OCI-LY1 (cell line): ENCODE measurements around the gene RNF207.

ENCODE experiments used
- H2AFZ ChIP-seq: fragments of 200-600 bp; sonication (generic), shearing (Covaris generic); 2 replicates; pipeline ENCODE4 v1.6.0; 2014; ENCODE audit warnings: antibody characterized with exemption, mild to moderate bottlenecking, low read length
- H3F3A ChIP-seq: fragments of 200-600 bp; sonication (generic), shearing (Covaris generic); 2 replicates; pipeline ENCODE4 v1.6.0; 2014; ENCODE audit warnings: mild to moderate bottlenecking, antibody characterized with exemption, low read length, moderate library complexity; ENCODE audit not compliant: insufficient read depth
- H3K27ac ChIP-seq: fragments of 200-600 bp; sonication (generic); 2 replicates; pipeline ENCODE4 v1.5.1; 2014; ENCODE audit warnings: low read length, mixed run types, mild to moderate bottlenecking, low read depth; ENCODE audit not compliant: poor library complexity, severe bottlenecking
- H3K27me3 ChIP-seq: fragments of 200-600 bp; sonication (generic); 2 replicates; pipeline ENCODE4 v1.6.0; 2014; ENCODE audit warnings: antibody characterized with exemption, mild to moderate bottlenecking, low read length, moderate library complexity; ENCODE audit not compliant: insufficient read depth
- H3K36me3 ChIP-seq: fragments of 200-600 bp; sonication (generic); 2 replicates; pipeline ENCODE4 v1.6.1; 2014; ENCODE audit warnings: mild to moderate bottlenecking, antibody characterized with exemption, low read length, moderate library complexity, mixed read lengths; ENCODE audit not compliant: insufficient read depth
- H3K4me1 ChIP-seq: fragments of 200-600 bp; sonication (generic); 2 replicates; pipeline ENCODE4 v1.5.1; 2014; ENCODE audit warnings: mild to moderate bottlenecking, low read length, moderate library complexity; ENCODE audit not compliant: insufficient read depth, severe bottlenecking
- H3K4me2 ChIP-seq: fragments of 200-600 bp; sonication (generic), shearing (Covaris generic); 2 replicates; pipeline ENCODE4 v1.6.1; 2014; ENCODE audit warnings: low read length
- H3K4me3 ChIP-seq: fragments of 200-600 bp; sonication (generic); 2 replicates; pipeline ENCODE4 v1.5.1; 2014; ENCODE audit warnings: low read length, low read depth, mild to moderate bottlenecking, mixed read lengths; ENCODE audit not compliant: poor library complexity, severe bottlenecking
- H3K79me2 ChIP-seq: fragments of 200-600 bp; shearing (Covaris generic); 2 replicates; pipeline ENCODE4 v1.6.1; 2016; ENCODE audit warnings: mixed run types, low read length, mixed read lengths; ENCODE audit not compliant: insufficient read depth
- H3K9ac ChIP-seq: fragments of 200-600 bp; sonication (generic), shearing (Covaris generic); 2 replicates; pipeline ENCODE4 v1.6.1; 2014; ENCODE audit warnings: mild to moderate bottlenecking, low read length, mixed read lengths
- H3K9me2 ChIP-seq: fragments of 200-600 bp; sonication (generic), shearing (Covaris generic); 2 replicates; pipeline ENCODE4 v1.6.1; 2014; ENCODE audit warnings: low read depth, mild to moderate bottlenecking, low read length, mixed read lengths
- H3K9me3 ChIP-seq: fragments of 200-600 bp; shearing (Covaris generic); 2 replicates; pipeline ENCODE4 v1.6.1; 2014; ENCODE audit warnings: low read length, mixed read lengths
- H4K20me1 ChIP-seq: fragments of 200-600 bp; sonication (generic), shearing (Covaris generic); 2 replicates; pipeline ENCODE4 v1.6.0; 2016; ENCODE audit warnings: mild to moderate bottlenecking, low read length; ENCODE audit not compliant: insufficient read depth
- EZH2 ChIP-seq: fragments of 200-600 bp; sonication (generic), shearing (Covaris generic); IDR thresholded peaks from 2 replicates; pipeline ENCODE4 v1.8.0; 2017; ENCODE audit warnings: borderline replicate concordance, mixed run types, mild to moderate bottlenecking, antibody characterized with exemption, low read length, moderate library complexity, mixed read lengths
- TF ChIP-seq, protein P1 (sequence below): fragments of 200-600 bp; sonication (generic), shearing (Covaris generic); IDR thresholded peaks from 2 replicates; pipeline ENCODE4 v1.5.1; 2017; ENCODE audit warnings: mild to moderate bottlenecking, antibody characterized with exemption, low read length, moderate library complexity, mixed read lengths

Gene RNF207

GRCh38 chr1:6163191-6163972 lies 42.5 kb upstream of the RNF207 start:
- Histone ChIP-seq H3K9me2 (no peaks in the 10 kb centered on the region), H3K27ac (no peak overlapping the region), H2AFZ (no peak overlapping the region), H3K4me1 (no peaks in the 10 kb centered on the region), H4K20me1 (no peaks in the 10 kb centered on the region), H3K9ac (no peak overlapping the region), H3K9me3 (no peaks in the 10 kb centered on the region), H3K4me2 (no peak overlapping the region), H3K27me3 (peaks cover 23% of the 10 kb centered on the region), H3K79me2 (no peaks in the 10 kb centered on the region), H3F3A (no peaks in the 10 kb centered on the region), H3K4me3 (no peak overlapping the region), H3K36me3 (no peaks in the 10 kb centered on the region)
- TF ChIP-seq, protein P1, sequence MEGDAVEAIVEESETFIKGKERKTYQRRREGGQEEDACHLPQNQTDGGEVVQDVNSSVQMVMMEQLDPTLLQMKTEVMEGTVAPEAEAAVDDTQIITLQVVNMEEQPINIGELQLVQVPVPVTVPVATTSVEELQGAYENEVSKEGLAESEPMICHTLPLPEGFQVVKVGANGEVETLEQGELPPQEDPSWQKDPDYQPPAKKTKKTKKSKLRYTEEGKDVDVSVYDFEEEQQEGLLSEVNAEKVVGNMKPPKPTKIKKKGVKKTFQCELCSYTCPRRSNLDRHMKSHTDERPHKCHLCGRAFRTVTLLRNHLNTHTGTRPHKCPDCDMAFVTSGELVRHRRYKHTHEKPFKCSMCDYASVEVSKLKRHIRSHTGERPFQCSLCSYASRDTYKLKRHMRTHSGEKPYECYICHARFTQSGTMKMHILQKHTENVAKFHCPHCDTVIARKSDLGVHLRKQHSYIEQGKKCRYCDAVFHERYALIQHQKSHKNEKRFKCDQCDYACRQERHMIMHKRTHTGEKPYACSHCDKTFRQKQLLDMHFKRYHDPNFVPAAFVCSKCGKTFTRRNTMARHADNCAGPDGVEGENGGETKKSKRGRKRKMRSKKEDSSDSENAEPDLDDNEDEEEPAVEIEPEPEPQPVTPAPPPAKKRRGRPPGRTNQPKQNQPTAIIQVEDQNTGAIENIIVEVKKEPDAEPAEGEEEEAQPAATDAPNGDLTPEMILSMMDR = no peak
- no peak for TF ChIP-seq EZH2

DNA sequence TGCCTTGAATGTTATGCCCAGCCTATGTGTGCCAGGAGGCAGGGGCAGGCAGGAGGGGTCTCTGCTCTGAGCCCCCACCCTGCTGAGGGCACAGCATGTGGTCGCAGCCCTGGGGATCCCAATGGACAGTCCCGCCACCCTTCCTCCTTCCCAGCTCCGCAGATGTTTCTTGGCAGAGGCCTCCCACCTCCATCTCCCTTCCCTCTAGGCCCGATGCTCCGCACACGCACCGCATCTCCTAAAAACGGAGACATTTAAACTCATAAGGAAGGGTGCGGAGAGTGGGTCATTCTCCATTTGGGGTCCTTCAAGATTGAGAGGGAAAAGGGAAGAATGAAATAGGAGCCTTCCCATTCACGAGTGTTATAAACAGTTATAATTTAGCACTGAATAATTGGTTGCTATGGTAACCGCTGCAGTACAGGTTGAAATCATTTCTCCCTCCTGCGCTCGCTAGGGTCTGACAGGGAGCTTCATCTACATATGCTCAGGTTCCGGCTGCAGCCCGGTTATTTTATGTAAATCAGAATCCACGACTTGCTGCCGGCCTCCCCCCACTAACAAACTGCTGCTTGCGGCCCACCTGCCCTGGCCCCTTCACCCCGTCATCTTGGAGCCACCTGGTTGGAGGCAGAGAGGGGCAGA lies 41.8 kb upstream of the RNF207 start:
- H2AFZ ChIP-seq = no peak overlapping the region
- peaks cover 23% of the 10 kb centered on the region for H3K27me3 ChIP-seq
- H3K9ac ChIP-seq = no peak overlapping the region
- no peaks in the 10 kb centered on the region for H3K36me3 ChIP-seq
- no peaks in the 10 kb centered on the region for H3K9me2 ChIP-seq
- H3K27ac ChIP-seq = no peak overlapping the region
- no peaks in the 10 kb centered on the region for H3K9me3 ChIP-seq
- H3K79me2 ChIP-seq = no peaks in the 10 kb centered on the region
- H4K20me1 ChIP-seq = no peaks in the 10 kb centered on the region
- H3K4me1 ChIP-seq = no peaks in the 10 kb centered on the region
- H3F3A ChIP-seq = no peaks in the 10 kb centered on the region
- H3K4me2 ChIP-seq = no peak overlapping the region
- H3K4me3 ChIP-seq = no peak overlapping the region
- no peak for TF ChIP-seq EZH2
- TF ChIP-seq, protein P1 = no peak

DNA sequence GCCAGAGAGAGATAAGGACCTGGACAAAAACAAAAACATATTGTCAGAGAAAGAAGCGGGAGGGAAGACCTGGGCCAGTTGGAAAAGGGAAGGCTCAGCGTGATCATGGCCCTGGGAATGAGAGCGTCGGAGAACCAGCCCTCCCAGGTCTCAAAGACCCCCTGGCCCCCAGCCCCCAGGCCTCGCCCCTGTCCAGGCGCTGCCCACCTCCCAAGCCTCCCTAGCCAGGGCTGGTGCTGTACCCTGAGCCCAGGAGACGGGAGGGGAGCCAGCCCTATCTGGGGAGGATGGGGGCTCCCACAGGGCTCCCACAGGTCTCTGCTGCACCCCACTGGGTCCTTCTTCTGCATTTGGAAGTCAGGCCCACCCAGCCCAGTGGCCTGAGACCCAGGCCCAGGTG lies 40.9 kb upstream of the RNF207 start:
- Histone ChIP-seq H3F3A (no peaks in the 10 kb centered on the region), H3K9me2 (no peaks in the 10 kb centered on the region), H3K36me3 (no peaks in the 10 kb centered on the region), H3K4me1 (no peaks in the 10 kb centered on the region), H4K20me1 (no peaks in the 10 kb centered on the region), H3K4me2 (no peak overlapping the region), H2AFZ (no peak overlapping the region), H3K9ac (no peak overlapping the region), H3K27me3 (peaks cover 23% of the 10 kb centered on the region), H3K27ac (no peak overlapping the region), H3K4me3 (no peak overlapping the region), H3K79me2 (no peaks in the 10 kb centered on the region), H3K9me3 (no peaks in the 10 kb centered on the region)
- TF ChIP-seq EZH2 = no peak
- TF ChIP-seq, protein P1 = no peak
